ENCODE data around the gene SNX32. TPM values are rescaled to one million over a fixed set of nuclear protein-coding genes. Genes with fewer than 3 reads are reported as not detected.

The SNX32 gene
- total and polyA plus RNA-seq, 11 donors = 0.11 to 0.54 (median 0.37) TPM; not detected in 5

DNA sequence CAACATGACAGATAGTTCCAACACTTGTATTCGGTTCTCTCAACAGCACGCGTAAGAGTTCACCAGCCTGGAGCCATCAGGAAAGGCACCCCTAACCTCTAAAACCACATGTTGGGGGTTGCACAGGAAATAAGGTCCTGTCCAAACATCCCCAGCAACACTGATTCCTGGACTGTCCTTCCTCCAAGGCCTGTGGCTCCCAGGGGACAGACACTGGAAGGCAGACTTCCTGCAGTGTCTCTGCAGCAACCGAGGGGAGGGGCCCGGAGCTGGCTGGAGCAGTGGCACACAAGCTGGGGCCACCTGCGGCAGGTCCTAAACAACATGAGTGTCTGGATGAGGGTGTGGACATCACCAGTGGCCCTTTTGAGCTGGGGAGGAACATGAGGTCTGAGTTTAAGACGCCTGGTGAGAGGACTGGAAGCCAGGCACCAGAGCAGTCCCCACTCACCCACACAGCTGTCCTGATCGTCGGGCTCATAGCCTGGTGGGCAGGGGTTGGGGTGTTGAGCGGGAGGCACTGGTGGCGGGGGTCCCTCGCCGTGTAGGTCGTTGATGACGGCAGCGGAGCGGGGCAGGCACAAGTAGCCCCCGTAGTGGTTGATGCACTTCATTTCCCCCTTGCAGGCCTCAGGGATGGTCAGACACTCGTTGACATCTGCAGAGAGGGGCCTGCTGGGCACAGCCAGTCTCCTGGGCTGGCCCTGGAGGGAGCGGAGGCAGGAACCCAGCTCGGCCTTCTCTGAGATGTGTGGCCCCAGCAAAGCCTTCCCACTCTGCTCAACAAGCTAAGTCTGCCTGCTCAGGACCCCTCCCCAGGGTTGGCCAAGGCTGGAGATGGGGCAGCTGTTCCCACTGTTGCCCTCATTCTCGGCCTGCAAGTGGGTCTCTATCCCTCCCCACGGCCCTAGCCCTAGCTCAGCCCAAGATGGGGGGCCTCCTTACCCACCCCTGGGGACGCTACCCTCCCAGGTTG, 37.2 kb downstream of the SNX32 start:
- peak overlapping the region in 9 of 12 donors; percentile 60 to 95 (median 68) for H3K4me3 ChIP-seq
- H3K4me1 ChIP-seq = peaks cover 3 to 45% (median 22%) of the 10 kb centered on the region in 12 donors
- WGBS, 4 donors = 50 to 62% (median 59%) methylated on average over 18 to 24 of the region's 24 CpGs
- peaks cover 0 to 47% (median 38%) of the 10 kb centered on the region in 9 donors for H3K36me3 ChIP-seq
- no peak for TF ChIP-seq POLR2A (IDR thresholded peaks at IDR 0.05)
- TF ChIP-seq, protein P1, sequence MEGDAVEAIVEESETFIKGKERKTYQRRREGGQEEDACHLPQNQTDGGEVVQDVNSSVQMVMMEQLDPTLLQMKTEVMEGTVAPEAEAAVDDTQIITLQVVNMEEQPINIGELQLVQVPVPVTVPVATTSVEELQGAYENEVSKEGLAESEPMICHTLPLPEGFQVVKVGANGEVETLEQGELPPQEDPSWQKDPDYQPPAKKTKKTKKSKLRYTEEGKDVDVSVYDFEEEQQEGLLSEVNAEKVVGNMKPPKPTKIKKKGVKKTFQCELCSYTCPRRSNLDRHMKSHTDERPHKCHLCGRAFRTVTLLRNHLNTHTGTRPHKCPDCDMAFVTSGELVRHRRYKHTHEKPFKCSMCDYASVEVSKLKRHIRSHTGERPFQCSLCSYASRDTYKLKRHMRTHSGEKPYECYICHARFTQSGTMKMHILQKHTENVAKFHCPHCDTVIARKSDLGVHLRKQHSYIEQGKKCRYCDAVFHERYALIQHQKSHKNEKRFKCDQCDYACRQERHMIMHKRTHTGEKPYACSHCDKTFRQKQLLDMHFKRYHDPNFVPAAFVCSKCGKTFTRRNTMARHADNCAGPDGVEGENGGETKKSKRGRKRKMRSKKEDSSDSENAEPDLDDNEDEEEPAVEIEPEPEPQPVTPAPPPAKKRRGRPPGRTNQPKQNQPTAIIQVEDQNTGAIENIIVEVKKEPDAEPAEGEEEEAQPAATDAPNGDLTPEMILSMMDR (IDR thresholded peaks at IDR 0.05) = no peak
- intact Hi-C loops (cut with DNase I) = no loop called here
- ATAC-seq = no peak
- DNase-seq = peak; percentile 63 to 81 (median 81)
- peak overlapping the region; percentile 24 to 99 (median 94) for H3K27ac ChIP-seq
- no peaks in the 10 kb centered on the region for H3K27me3 ChIP-seq
- no peaks in the 10 kb centered on the region for H3K9me3 ChIP-seq

DNA sequence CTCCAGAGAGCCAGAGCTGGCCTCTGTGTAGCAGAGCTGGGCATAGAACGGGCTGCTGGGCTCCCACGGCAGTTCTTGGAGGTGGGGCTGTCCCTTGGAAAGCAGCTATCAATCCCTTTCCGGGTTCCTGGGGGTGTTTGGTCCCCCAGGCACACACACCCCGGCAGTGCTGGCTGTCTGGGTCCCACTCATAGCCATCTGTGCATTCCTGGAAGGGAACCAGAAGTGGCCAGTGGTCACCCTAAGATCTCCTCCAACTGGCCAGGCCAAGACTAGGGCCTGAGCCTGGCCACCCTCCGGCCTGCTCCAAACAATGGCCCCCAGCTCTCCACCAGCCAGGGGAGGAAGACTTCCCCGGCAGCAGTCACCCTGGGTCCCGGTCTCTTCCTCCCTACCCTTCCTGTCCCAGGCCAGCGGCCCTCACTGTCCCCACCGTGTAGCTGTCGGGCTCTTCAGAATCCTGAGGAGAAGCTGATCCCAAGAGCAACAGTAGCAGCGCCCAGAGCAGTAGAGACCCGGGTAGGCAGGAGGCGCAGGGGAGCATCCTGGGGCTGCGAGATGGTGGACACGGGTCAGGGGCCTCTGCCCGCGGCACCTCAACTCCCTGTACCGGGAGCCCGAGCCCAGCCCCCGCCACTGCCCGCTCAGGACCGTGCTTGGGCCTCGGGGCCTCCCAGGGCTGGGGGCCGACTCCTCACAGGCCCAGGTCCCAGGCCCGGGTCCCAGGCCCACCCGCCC, 38.2 kb downstream of the SNX32 start:
- DNase-seq = peak in 2 of 5 donors; percentile 53 to 73
- peaks cover 3 to 45% (median 22%) of the 10 kb centered on the region in 12 donors for H3K4me1 ChIP-seq
- H3K36me3 ChIP-seq = peaks cover 0 to 37% (median 28%) of the 10 kb centered on the region in 9 donors
- H3K27ac ChIP-seq = peak overlapping the region; percentile 75 to 99 (median 96)
- H3K9me3 ChIP-seq = no peaks in the 10 kb centered on the region
- ATAC-seq = peak; percentile 1 to 22 (median 10)
- intact Hi-C loops (cut with DNase I) = loop anchor here in 2 of 10 donors (2.0 kb wide), 1 partner anchor 13 kb away; the partner anchor contains the start of gene CFL1 (in 2 of the 2)
- 7 to 25% (median 16%) methylated on average over 11 to 26 of the region's 26 CpGs for WGBS, 4 donors
- H3K27me3 ChIP-seq = no peaks in the 10 kb centered on the region
- TF ChIP-seq, protein P1 (IDR thresholded peaks at IDR 0.05) = peak in 5 of 12 donors; percentile 12 to 36 (median 21)
- TF ChIP-seq POLR2A (IDR thresholded peaks at IDR 0.05) = no peak
- peak overlapping the region; percentile 32 to 95 (median 68) for H3K4me3 ChIP-seq

DNA sequence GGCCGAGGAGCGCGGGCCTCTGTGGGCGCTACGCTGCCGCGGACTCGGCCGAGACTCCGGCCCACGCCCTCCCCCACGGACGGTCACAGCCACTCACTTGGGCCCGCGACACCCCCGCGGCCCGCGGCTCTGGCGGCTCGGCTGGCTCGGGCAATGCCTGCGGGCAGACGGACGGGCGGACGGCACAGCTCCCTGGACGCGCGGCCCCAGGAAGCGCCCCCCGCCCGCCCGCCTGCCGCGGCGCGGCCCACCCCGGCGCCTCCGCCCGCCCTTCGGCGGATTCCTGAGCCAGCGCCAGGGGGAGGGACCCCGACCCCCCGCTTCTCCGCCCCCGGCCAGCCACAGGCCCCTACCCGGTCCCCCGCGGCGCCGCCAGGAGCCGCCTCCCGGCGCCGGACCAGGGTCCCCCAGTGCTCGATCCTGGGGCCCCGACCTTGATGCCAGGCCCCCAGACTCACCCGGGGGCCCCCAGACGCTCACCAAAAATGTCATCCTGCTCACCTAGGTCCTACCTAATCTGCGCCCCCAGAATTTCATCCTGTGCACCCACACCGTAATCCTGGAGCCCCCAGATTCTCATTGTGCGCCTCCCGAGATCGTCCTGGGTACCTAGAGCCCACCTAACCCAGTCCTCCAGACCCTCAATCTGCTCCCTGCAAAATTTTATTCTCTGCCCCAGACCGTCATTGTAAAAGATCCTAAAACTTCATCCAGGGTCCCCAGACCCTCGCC, 39.0 kb downstream of the SNX32 start, which contains the start of gene EFEMP2:
Gene EFEMP2, minus strand, starts transcription at position 215 of the 732 bp plus-strand sequence. CDS start 446 bp downstream, outside the sequence.
- WGBS, 4 donors = 0 to 2% (median 1%) methylated on average over 15 to 69 of the region's 69 CpGs
- H3K36me3 ChIP-seq = peaks cover 0 to 29% (median 21%) of the 10 kb centered on the region in 9 donors
- peak within 1 kb of the TSS; percentile 32 to 95 (median 68) for H3K4me3 ChIP-seq
- H3K9me3 ChIP-seq = no peaks in the 10 kb centered on the region
- peaks cover 3 to 39% (median 22%) of the 10 kb centered on the region in 12 donors for H3K4me1 ChIP-seq
- TF ChIP-seq, protein P1 (IDR thresholded peaks at IDR 0.05) = no peak
- no peak for TF ChIP-seq POLR2A (IDR thresholded peaks at IDR 0.05)
- ATAC-seq (peak in 3 of 4 donors; percentile 16 to 47 (median 28)), DNase-seq (peak in 4 of 5 donors; percentile 64 to 82 (median 76))
- intact Hi-C loops (cut with DNase I) = loop anchor here in 3 of 10 donors (1.0 to 2.0 kb wide), 3 partner anchors 12 to 16 kb away; partner anchors contain the start of genes CFL1 (in 2 of the 3), FIBP (in 1 of the 3) and MUS81 (in 1 of the 3)
- H3K27ac ChIP-seq = peak within 1 kb of the TSS; percentile 75 to 99 (median 96)
- H3K27me3 ChIP-seq = no peaks in the 10 kb centered on the region
